ENCODE data around the gene MIER1.
"Not testable (repeated sequence)": the region's sequence is repeated elsewhere in the genome, so short reads cannot be mapped to it uniquely, and the experiment has no call there.

MIER1 gene

DNA sequence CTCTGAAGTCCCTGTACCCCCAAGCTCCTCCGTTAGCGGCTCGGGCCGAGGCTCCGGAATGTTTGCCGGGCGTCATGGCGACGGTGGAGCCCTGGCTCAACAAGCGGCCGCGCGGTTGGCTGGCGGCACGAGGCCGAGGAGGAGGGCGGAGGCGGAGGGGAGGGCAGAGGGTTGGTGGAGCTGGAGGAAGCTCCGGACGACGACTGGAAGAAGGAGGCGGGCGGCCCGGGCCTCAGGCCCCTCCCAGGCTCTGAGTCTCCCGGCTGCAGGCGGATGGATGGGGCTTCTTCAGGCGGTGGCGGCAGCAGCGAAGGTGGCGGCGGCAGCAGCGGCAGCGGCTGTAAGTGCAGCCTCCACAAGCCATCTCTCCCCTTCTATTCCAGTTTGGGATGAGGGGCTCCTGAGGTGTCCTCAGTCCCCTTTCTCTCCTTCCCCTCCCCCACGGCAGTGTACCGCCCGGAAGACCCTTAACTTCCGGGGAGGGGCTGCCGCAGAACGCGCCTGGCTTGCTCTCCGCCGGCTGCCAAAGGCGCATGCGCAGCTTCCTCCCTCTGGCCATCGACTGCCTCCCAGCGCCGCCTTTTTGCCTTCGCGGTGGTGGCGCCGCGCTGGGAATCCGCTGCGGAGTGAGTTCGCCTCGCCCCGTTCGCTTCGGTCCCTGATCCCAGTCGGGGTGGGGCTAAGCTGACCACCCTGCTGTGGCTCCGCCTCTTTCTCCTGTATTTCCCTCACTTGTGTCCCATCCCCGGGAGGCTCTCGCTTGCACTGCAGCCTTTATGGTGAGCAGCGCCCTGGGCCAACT lies at the start of gene MIER1, which contains the start of gene DNAI4:
Gene MIER1, plus strand, starts transcription at position 235 of the 802 bp plus-strand sequence. Its CDS starts 39 bp downstream, at position 274.
Gene DNAI4, minus strand, starts transcription at position 101 of the 802 bp plus-strand sequence. Its CDS starts 25 bp downstream, at position 76.
- DNase-seq (ENCODE audit: low read depth): peak; percentile 97

DNA sequence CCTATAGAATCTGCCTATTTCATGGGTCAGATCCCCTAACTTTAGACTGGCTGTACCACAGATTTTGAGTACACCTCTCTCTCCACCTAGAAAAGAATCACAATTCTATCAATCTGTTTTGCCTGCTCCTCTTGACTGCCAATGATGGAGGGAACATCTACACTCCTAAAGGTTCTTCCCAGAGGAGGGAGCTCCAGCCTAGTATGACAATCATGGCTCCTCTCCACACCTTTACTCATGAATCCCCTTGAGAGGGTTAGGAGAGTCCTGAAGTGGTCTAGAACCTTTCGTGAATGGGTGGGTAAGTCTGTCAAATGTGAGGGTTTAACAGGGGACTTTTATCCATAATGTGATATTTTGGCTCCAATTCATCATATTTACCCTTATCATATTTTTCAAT lies 48.1 kb upstream of the MIER1 start:
- no peak for DNase-seq (ENCODE audit: low read depth)

DNA sequence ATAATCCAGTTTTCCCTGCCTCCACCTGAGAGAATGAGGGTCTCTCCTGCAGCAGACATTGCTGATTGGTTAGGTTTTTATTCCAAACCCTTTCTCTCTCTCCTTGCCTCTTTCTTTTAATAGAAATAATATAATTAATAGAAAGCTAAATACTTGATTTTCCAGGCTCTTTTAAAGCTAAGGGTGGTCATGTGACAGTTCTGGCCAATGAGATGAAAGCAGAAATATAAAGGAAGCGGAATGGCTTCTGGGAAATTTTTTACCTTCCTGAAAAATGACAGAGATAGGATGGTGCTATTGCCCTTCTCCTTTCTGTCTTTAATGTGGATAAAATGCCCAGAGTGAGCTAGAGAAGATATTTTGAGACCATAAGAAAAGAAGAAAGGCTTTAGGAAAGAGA lies 35.8 kb upstream of the MIER1 start:
- no peak for DNase-seq (ENCODE audit: low read depth)

DNA sequence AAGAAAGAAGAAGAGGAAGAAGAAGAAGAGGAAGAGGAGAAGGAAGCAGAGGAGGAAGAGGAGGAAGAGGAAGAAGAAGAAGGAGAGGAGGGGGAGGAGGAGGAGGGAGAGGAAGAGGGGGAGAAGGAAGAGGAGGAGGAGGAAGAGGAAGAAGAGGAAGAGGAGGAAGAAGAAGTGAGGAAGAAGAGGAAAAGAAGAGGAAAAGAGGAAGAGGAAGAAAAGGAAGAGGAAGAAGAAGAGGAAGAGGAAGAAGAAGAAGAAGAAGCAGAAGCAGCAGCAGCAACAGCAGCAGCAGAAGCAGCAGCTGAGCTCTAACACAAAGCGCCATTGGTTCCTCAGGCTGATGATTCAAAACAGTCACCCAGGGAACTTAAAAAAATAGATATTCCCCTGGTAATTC lies 34.2 kb upstream of the MIER1 start:
- DNase-seq (ENCODE audit: low read depth): no peak

DNA sequence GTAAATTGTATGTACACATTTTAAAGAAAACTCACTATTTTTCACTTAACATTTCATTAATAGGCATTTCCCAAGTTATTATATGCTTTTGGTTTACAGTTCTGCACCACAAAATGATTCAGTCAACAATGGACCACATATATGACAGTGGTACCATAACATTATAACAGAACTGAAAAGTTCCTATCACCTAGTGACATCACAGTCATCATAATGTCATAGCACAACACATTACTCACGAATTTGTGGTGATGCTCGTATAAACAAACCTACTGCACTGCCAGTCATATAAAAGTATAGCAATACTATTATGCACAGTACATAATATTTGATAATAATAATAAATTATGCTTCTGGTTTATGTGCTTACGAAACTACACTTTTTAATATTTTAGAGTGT lies 31.1 kb upstream of the MIER1 start:
- no peak for DNase-seq (ENCODE audit: low read depth)

DNA sequence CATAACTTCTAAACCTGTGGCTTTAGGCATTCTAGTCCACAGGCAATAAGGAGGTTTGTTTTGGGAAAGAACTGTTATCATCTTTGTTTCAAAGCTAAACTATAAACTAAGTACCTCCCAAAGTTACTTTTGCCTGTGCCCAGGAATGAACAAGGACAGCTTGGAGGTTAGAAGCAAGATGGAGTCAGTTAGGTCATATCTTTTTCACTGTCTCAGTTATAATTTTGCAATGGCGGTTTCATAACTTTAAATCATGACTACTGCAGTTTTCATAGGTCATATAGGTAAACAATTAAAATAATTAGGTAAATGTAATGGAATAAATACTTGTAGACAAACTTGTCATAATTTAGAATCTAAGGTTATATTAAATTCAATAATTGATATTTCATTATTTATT lies 9.6 kb upstream of the MIER1 start:
- DNase-seq (ENCODE audit: low read depth): not testable (repeated sequence)

DNA sequence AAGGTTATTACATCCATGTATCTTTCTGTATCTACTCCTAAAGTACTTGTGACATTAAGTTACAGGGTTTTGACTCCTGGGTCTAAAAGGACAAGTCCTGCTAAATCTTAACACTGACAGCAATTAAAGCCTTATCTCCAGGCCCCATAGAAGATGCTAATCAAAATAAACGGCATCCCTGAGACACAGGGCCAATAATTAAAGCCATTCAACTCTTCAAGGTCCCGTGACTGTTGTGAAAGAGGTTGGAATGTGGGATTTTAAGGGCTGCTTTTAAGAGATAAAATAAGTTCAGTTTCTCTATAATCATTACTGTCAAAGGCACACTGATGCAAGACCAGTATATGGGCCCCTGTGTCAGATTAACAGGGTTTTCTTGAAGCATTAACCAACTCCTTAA lies 8.5 kb upstream of the MIER1 start:
- DNase-seq (ENCODE audit: low read depth): no peak

DNA sequence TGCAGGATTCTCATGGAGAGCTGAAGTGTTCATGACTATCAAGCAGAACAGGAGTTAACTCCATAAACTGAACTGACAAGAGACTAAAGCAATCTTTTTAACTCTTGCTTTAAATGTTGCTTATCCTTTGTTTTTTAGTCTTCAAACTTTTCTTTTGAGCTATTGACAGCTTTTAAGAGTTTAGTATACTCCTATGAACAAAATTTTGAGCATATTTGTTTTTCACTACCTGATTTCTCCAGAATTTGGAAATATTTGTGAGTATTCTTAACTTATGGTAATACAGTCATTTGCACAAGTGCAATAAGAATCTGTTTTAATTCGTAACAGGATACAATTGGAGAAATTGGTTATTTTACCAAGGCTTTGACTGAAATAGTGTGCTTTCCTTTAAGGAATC lies 7.3 kb upstream of the MIER1 start:
- no peak for DNase-seq (ENCODE audit: low read depth)

DNA sequence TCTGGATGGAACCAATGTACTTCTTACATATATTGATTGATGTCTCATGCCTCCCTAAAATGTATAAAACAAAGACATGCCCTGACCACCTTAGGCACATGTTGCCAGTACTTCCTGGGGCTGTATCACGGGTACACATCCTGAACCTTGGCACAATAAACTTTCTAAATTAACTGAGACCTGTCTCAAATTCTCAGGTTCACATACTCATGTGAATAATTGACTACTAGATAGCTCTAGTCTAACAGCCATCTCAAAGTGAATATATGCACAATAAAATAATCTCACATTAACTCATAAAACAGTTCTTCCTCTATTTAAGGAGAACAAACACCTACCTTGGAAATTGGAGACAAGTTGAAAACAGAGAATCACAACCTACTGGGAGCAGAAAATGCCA lies 5.7 kb upstream of the MIER1 start:
- no peak for DNase-seq (ENCODE audit: low read depth)

DNA sequence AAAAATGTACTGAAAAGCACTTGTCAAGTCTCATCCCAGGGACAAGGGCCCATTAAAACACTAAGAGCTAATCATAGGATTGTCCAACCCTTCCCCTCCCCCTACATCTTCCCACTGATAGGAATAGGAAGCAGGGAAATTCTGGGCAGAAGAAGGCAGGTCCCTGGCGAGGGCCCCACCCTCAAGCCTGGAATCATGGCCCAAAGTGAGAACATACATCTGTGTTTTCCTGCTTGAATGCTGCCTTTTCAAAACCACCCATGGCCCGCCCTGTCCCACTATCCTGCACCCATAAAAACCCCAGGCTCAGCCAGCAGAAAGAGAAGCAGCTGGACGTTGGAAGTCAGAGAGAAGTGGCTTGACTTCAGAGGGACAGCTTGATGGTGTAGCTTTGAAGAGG lies 5.0 kb upstream of the MIER1 start:
- DNase-seq (ENCODE audit: low read depth): no peak

GRCh38 chr1:66920543-66920942 lies 4.2 kb upstream of the MIER1 start:
- no peak for DNase-seq (ENCODE audit: low read depth)

DNA sequence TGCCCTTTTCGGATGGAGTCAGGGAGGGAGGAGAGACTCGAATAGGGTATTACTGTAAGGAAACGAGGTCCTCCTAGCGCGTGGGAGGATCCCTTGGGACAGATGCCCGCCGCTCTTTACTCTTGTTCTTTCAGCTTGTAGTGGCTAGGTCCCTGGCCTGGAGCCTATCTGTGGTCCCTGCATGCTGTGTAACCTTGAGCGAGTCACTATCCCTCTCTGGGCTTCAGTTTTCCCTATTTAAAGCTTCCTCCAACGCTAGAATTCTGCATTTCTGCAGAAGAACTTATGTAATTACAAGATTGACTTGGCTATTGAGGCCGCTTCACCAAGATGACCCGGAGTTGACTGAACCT lies 744 bp downstream of the MIER1 start:
- DNase-seq (ENCODE audit: low read depth): no peak

GRCh38 chr1:66925944-66926343 lies 1.2 kb downstream of the MIER1 start:
- no peak for DNase-seq (ENCODE audit: low read depth)

- DNase-seq (ENCODE audit: low read depth): no peak
Observed at GRCh38 chr1:66927528-66927927, 2.7 kb downstream of the MIER1 start.

GRCh38 chr1:66929146-66929688 lies 4.4 kb downstream of the MIER1 start:
- DNase-seq (ENCODE audit: low read depth): no peak

DNA sequence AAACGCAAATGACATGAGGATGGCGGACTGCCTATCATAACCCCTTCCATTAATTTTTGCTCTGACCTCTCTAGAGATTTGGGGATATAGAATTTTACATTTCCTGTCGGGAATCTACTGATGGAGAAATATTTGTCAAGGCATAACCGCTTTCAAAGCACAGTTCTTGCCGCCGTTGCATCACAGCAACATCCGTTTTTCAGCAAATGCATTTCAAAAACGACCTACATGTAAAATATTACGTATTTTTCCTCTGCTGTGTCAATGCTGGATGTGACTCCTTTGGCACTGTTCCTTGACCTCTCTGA lies 4.9 kb downstream of the MIER1 start:
- DNase-seq (ENCODE audit: low read depth): no peak

DNA sequence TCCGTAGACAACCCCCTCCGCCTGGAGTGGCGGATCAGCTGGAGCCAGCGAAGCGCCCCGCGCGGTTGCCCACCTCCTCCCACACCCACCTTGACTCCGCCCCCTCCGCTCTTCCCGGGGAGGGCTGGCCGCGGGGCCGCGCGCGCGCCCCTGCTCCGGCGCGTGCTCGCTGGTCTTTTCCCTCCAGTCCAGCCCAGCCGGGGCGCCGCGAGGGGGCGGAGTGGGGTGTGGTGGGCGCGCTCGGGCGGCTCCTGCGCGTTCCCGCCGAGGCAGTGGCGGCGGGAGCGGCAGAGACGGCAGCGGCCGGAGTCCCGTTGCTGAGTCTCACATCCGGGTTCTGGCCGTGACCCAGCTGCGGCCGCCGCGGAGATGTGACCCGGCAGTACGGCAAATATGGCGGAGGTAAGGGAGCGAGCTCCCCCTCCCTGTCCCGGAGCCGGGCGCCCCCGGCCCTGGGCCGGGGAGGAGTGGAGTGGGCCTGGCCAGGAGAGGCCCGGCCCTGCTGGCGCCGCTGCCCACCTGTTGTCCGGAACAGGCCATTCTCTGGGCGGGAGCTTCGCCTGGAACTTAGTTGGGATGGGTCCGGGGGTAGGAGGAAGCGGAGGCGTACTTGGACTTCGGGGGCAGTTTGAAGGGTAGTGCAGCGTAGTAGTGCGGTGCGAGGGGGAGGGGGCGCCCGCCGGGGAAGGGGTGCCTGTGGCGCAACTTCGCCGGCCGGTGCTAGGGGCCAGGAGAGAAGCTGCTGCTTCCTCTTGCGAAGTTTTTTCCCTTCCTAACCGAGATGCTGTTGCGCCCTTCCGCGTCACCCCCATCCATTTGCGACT lies 5.4 kb downstream of the MIER1 start:
- peak; percentile 89 for DNase-seq (ENCODE audit: low read depth)

GRCh38 chr1:66930823-66931174 lies 6.0 kb downstream of the MIER1 start:
- no peak for DNase-seq (ENCODE audit: low read depth)

DNA sequence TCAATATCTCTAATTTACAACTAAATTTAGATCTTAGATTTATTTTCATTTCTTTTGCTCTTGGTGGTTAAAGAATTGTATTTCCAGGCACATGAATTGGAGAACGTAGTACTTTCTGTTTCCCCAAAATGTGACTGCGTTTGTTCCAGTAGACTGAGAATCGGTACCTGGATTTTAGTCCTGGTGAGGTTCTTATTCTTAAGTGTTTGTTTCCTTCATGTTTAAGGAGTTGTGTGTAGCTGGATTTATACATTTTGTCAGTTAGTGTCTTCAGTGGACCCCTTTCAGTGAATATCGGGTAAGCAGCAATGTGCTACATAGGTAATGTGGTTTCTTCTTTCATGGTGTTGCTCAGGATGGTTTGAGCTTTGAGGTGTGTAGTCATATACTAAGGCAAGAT lies 6.8 kb downstream of the MIER1 start:
- no peak for DNase-seq (ENCODE audit: low read depth)

DNA sequence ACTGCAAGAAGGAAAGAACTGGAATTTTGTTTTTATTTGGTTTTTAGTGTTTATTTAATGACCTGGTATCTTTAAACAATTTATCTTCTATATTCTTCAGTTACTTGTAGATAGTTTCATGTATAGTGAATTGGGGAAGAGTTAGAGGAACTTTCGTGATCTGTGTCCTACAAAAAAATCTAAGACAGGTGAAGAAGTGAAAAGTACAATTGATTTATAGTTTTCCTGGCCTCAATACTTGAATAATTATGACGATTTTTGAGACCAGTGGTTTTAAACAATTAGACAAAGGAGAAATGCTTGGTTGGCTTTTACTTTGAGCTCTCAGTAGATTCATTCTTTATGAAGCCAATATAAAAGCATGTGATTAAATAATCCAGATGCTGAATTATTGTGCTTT lies 7.5 kb downstream of the MIER1 start:
- no peak for DNase-seq (ENCODE audit: low read depth)

DNA sequence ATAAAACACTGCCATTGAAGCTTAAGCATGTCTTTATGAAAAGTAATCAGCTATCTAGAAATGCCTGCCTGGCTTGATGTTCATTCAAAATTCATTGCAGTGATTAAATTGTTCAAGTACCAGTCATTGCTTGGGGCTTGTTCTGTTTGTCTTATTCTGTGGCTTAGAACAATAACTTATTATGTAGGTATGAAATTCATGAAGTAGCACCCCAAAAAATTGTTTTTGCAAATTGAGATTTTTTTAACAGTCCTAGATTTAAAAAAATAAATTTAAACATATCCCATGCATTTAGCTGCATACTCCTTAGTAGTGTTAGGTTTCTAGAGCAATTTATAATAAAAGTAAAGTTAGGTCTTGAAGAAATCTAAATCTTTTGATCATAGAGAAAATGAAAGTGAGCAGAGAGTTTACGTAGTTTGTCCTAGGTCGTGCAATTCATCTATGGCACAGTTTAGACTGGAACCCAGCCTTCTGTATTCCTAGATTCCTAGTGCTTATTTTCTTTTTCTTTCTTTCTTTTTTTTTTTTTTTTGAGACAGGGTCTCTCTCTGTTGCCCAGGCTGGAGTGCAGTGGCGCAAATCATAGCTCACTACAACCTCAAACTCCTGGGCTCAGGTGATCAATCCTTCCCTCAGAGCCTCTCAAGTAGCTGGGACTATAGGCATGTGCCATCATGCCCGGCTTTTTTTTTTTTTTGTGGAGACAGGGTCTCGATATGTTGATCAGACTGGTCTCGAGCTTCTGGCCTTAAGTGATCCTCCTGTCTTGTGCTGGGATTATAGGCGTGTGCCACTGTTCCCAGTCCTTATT lies 9.3 kb downstream of the MIER1 start:
- no peak for DNase-seq (ENCODE audit: low read depth)

DNA sequence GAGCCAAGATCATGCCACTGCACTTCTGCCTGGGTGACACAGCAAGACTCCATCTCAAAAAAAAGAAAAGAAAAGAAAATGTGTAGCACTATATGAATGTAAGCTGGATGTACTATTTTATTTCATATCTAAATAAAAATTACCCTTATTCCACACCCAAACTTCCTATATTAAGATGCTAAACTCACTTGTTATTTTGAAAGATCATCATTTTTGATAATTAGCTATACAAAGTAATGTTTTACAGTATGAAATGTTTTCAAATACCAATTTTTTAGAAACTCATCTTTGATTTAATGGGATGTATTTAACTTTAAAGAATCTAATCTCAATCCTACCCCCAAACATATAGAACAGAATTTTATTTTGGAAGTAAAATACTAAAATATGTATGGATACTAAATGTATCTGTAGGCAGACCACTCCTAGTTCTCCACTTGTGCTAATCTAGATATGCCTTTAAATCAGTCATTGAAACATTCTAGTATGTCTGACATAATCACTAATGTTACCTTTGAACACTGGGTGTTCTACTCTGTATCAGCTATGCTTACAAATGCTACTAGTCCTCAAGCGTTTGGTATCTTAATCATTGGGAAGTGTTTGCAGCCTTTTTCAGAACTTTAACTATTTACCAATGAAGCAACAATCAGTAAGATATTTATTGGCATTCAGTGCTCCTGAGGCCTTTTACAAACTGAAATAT lies 12.9 kb downstream of the MIER1 start:
- DNase-seq (ENCODE audit: low read depth): no peak
